GM23338 (cell line): Measurements from ENCODE around the gene PIEZO2. TPM values are rescaled to one million over a fixed set of nuclear protein-coding genes. Genes with fewer than 3 reads are reported as not detected.

ENCODE experiments used
- ATAC-seq: fragments of 200-7000 bp; cut with Tn5 transposase; 3 replicates; pipeline ENCODE4 v1.9.1; 2020
- DNase-seq: peaks from one replicate; pipeline ENCODE4 v3.0.0-alpha.2; 2015; ENCODE audit warnings: low spot score
- H2AFZ ChIP-seq: fragments of 200-600 bp; sonication (generic); 2 replicates; pipeline ENCODE4 v1.8.0; 2016; ENCODE audit warnings: antibody characterized with exemption, mild to moderate bottlenecking, moderate library complexity
- H3F3A ChIP-seq: fragments of 200-600 bp; sonication (generic); replicated peaks from 2 replicates; pipeline ENCODE4 v1.8.0; 2017; ENCODE audit warnings: antibody characterized with exemption, mixed run types, low read depth
- H3K27ac ChIP-seq: fragments of 200-600 bp; sonication (generic); 2 replicates; pipeline ENCODE4 v1.6.1; 2016; ENCODE audit warnings: low read depth
- H3K27me3 ChIP-seq: fragments of 200-600 bp; sonication (generic); 2 replicates; pipeline ENCODE4 v1.8.0; 2016; ENCODE audit warnings: mild to moderate bottlenecking, mixed run types, moderate library complexity; ENCODE audit not compliant: insufficient read depth
- H3K36me3 ChIP-seq: fragments of 200-600 bp; sonication (generic); 2 replicates; pipeline ENCODE4 v1.8.0; 2016; ENCODE audit warnings: mild to moderate bottlenecking; ENCODE audit not compliant: insufficient read depth
- H3K4me1 ChIP-seq: fragments of 200-600 bp; sonication (generic); 2 replicates; pipeline ENCODE4 v1.8.0; 2016; ENCODE audit warnings: mild to moderate bottlenecking, moderate library complexity; ENCODE audit not compliant: insufficient read depth
- H3K4me2 ChIP-seq: fragments of 200-600 bp; sonication (generic); 2 replicates; pipeline ENCODE4 v1.7.1; 2017; ENCODE audit warnings: mixed run types
- H3K4me3 ChIP-seq: fragments of 200-600 bp; sonication (generic); 2 replicates; pipeline ENCODE4 v1.6.1; 2016; ENCODE audit warnings: mixed run types
- H3K79me2 ChIP-seq: fragments of 200-600 bp; sonication (generic); replicated peaks from 2 replicates; pipeline ENCODE4 v1.8.0; 2017; ENCODE audit warnings: mild to moderate bottlenecking; ENCODE audit not compliant: insufficient read depth
- H3K9me2 ChIP-seq: fragments of 200-600 bp; sonication (generic); 2 replicates; pipeline ENCODE4 v1.8.0; 2017; ENCODE audit not compliant: insufficient read depth
- H4K20me1 ChIP-seq: fragments of 200-600 bp; sonication (generic); replicated peaks from 2 replicates; pipeline ENCODE4 v1.8.0; 2017; ENCODE audit warnings: mild to moderate bottlenecking; ENCODE audit not compliant: insufficient read depth
- H3K27ac Mint-ChIP-seq: 2 replicates; pipeline ENCODE4 v1.8.0; 2020; ENCODE audit warnings: inconsistent platforms, mild to moderate bottlenecking, moderate library complexity, mixed read lengths
- H3K27me3 Mint-ChIP-seq: 3 replicates; pipeline ENCODE4 v1.8.0; 2022; ENCODE audit warnings: low read depth, mild to moderate bottlenecking, moderate library complexity, mixed read lengths, inconsistent platforms; ENCODE audit not compliant: insufficient read depth, poor library complexity
- H3K36me3 Mint-ChIP-seq: 3 replicates; pipeline ENCODE4 v1.8.0; 2021; ENCODE audit warnings: low read depth, mild to moderate bottlenecking, inconsistent platforms, moderate library complexity, mixed read lengths
- H3K4me1 Mint-ChIP-seq: 3 replicates; pipeline ENCODE4 v1.8.0; 2020; ENCODE audit warnings: mild to moderate bottlenecking, inconsistent platforms, mixed read lengths
- H3K4me3 Mint-ChIP-seq: 3 replicates; pipeline ENCODE4 v1.8.0; 2021; ENCODE audit warnings: moderate library complexity, mild to moderate bottlenecking, inconsistent platforms, mixed read lengths
- H3K9me3 Mint-ChIP-seq: 3 replicates; pipeline ENCODE4 v1.8.0; 2020; ENCODE audit warnings: moderate library complexity, mild to moderate bottlenecking, inconsistent platforms, mixed read lengths
- EZH2phosphoT487 ChIP-seq: fragments of 200-600 bp; sonication (generic); IDR thresholded peaks from one replicate; pipeline ENCODE4 v1.8.1; 2018; ENCODE audit warnings: antibody characterized with exemption; ENCODE audit not compliant: unreplicated experiment
- JUNB ChIP-seq: IDR thresholded peaks from one replicate; pipeline ENCODE4 v1.6.1; 2016; ENCODE audit warnings: antibody characterized with exemption; ENCODE audit not compliant: unreplicated experiment
- NANOG ChIP-seq: IDR thresholded peaks from 2 replicates; pipeline ENCODE4 v1.6.1; 2016; ENCODE audit warnings: antibody characterized with exemption, borderline replicate concordance
- REST ChIP-seq: IDR thresholded peaks from one replicate; pipeline ENCODE4 v1.6.1; 2018; ENCODE audit warnings: antibody characterized with exemption; ENCODE audit not compliant: unreplicated experiment
- STAT1 ChIP-seq: IDR thresholded peaks from one replicate; pipeline ENCODE4 v1.6.1; 2016; ENCODE audit warnings: antibody characterized with exemption; ENCODE audit not compliant: unreplicated experiment
- ZNF114 ChIP-seq: fragments of 250-450 bp; sonication (Bioruptor Pico); IDR thresholded peaks from 2 replicates; pipeline ENCODE4 v1.5.0; 2020; ENCODE audit warnings: mild to moderate bottlenecking, moderate library complexity
- polyA plus RNA-seq: library from polyadenylated mRNA; unstranded; fragments of >200 nt; fragmentation: Nextera tagmentation; extraction: Ambion mirVana; gene quantifications from 2 replicates; pipeline ENCODE4 v1.2.1, GENCODE V29; 2016
- total RNA-seq: library from RNA; depleted of rRNA; stranded (reverse); fragments of >200 nt; shearing (Covaris generic); gene quantifications from 2 replicates; pipeline ENCODE4 v1.2.3, GENCODE V29; 2014
- TF ChIP-seq, protein P1 (sequence below), 2 experiments: fragments of 200-600 bp in 1 of 2; sonication (generic) in 1 of 2; conservative IDR thresholded peaks; 2 replicates each; pipeline versions ENCODE4 v1.5.1 to v1.6.1; 2016 to 2017; ENCODE audit warnings: antibody characterized with exemption in 2 of 2, low read depth in 2 of 2, mild to moderate bottlenecking in 2 of 2, moderate library complexity in 1 of 2
- TF ChIP-seq, protein P2 (sequence below): IDR thresholded peaks from 2 replicates; pipeline ENCODE4 v1.6.1; 2016; ENCODE audit warnings: antibody characterized with exemption

Gene PIEZO2
- total and polyA plus RNA-seq, 2 experiments from 2014 or later, result 4.8 to 8.2 TPM

DNA sequence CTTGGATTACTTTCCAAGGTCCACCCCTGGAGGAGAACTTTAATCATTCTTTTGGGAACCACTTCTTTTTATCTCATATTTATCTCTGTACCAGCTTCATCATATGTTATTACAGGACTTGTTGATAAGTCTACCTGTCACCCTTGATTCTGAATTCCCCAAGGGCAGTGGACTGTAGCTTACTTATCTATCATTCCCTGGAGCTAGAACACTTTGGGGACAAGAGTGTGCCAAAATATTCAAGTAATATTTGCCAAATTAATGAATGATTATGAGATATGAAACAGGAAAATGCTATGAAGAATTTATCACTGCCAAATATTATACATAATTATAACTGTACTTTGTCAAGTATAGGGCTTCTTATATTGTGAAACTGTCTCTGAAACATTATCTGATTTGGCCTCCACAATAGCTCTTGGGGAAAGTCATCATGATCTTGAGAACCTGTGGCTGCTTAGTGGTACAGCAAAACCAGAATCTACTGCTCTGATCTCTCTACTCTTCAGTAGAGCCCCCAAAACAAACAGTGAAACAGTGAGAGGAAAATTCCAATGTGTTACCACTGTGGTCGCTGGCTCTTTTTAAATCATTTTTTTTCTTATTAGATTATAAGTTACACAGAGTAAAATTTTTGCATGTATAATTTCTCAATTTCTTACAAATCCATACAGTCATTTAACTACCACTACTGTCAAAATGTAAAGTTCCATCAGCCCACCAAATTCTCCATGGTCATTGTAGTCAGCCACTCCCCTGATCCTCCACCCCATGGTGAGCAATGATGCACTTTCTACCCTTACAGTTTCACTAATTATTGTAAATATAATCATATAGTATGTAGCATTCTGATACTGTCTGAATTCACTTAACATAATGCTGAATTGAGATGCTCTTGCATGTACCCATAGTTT, 197.5 kb downstream of the PIEZO2 start (continued):
- TF ChIP-seq, protein P1, sequence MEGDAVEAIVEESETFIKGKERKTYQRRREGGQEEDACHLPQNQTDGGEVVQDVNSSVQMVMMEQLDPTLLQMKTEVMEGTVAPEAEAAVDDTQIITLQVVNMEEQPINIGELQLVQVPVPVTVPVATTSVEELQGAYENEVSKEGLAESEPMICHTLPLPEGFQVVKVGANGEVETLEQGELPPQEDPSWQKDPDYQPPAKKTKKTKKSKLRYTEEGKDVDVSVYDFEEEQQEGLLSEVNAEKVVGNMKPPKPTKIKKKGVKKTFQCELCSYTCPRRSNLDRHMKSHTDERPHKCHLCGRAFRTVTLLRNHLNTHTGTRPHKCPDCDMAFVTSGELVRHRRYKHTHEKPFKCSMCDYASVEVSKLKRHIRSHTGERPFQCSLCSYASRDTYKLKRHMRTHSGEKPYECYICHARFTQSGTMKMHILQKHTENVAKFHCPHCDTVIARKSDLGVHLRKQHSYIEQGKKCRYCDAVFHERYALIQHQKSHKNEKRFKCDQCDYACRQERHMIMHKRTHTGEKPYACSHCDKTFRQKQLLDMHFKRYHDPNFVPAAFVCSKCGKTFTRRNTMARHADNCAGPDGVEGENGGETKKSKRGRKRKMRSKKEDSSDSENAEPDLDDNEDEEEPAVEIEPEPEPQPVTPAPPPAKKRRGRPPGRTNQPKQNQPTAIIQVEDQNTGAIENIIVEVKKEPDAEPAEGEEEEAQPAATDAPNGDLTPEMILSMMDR (conservative IDR thresholded peaks at IDR 0.05; ENCODE audit: low read depth in 2 of 2), result no peak
- no peak for TF ChIP-seq EZH2phosphoT487
- TF ChIP-seq JUNB, result no peak
- no peak for TF ChIP-seq STAT1
- TF ChIP-seq, protein P2, sequence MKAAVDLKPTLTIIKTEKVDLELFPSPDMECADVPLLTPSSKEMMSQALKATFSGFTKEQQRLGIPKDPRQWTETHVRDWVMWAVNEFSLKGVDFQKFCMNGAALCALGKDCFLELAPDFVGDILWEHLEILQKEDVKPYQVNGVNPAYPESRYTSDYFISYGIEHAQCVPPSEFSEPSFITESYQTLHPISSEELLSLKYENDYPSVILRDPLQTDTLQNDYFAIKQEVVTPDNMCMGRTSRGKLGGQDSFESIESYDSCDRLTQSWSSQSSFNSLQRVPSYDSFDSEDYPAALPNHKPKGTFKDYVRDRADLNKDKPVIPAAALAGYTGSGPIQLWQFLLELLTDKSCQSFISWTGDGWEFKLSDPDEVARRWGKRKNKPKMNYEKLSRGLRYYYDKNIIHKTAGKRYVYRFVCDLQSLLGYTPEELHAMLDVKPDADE, result no peak
- no peak for TF ChIP-seq NANOG
- no peak for TF ChIP-seq REST

- H3K9me3 Mint-ChIP-seq, result peaks cover 5% of the 10 kb centered on the region
- H3K4me2 ChIP-seq, result no peak overlapping the region
- no peak for ATAC-seq
- H4K20me1 ChIP-seq, result no peaks in the 10 kb centered on the region
- peaks cover 11% of the 10 kb centered on the region for H3K36me3 Mint-ChIP-seq
- H3K36me3 ChIP-seq, result 0 out of 2 replicates have a peak, but pooled peaks cover 3% of the 10 kb centered on the region
- no peaks in the 10 kb centered on the region for H3F3A ChIP-seq
- TF ChIP-seq ZNF114 (no peak), EZH2phosphoT487 (no peak)
- no peak overlapping the region for H3K4me3 Mint-ChIP-seq
- H3K4me1 Mint-ChIP-seq, result peaks cover 12% of the 10 kb centered on the region; the same call in 2 of the 3 replicates
- no peak overlapping the region for H3K4me3 ChIP-seq
- no peaks in the 10 kb centered on the region for H3K79me2 ChIP-seq
- DNase-seq, result no peak
- peaks cover 2% of the 10 kb centered on the region; the same call in 1 of the 2 replicates for H3K4me1 ChIP-seq
- H3K27ac ChIP-seq, result no peak overlapping the region
- no peak overlapping the region for H2AFZ ChIP-seq
- H3K27ac Mint-ChIP-seq, result peak overlapping the region; percentile 20; the same call in 1 of the 2 replicates
- H3K9me2 ChIP-seq, result no peaks in the 10 kb centered on the region
- H3K27me3 Mint-ChIP-seq, result no peaks in the 10 kb centered on the region
- H3K27me3 ChIP-seq, result no peaks in the 10 kb centered on the region
Observed at GRCh38 chr18:10950876-10951630, 198.3 kb downstream of the PIEZO2 start.
